ENCODE measurements around the gene TMEM135. TPM values are rescaled to one million over a fixed set of nuclear protein-coding genes. Genes with fewer than 3 reads are reported as not detected.

TMEM135 gene
- total RNA-seq, 2 experiments from 2014 or later: 14.1 to 15.6 TPM

DNA sequence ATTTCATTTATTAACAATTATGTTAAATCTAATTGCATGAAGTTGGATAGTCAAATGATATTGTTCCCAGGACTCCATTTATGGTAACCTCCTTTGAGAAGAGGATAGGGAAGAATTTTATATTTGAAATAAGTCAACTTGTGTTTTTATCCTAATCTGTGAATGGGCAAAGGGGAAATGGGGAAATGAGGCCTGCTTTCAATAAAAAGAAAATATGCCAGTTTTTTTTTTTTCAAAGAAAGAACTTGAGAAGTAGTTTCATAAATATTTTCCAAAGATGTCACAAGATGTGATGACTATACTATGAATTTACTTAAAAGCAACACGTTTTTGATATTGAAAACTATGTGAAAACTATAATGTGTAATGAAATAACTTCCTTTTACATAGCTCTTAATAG, 201.8 kb downstream of the TMEM135 start:
- intact Hi-C loops (cut with DNase I, micrococcal nuclease): no loop called here
- no peak overlapping the region for H3K4me3 ChIP-seq (ENCODE audit: low read length)
- H3K36me3 ChIP-seq (ENCODE audit: insufficient read depth, low read length): no peaks in the 10 kb centered on the region
- H3K27ac ChIP-seq (ENCODE audit: low read depth in 1 of 2, low read length in 2 of 2): no peak overlapping the region
- H3K4me3 Mint-ChIP-seq: no peak overlapping the region
- no peaks in the 10 kb centered on the region for H3K9me3 ChIP-seq (ENCODE audit: control insufficient read depth in 1 of 2, insufficient read depth in 1 of 2, low read length in 2 of 2)
- no peak for ATAC-seq (ENCODE audit: poor library complexity)
- H3K36me3 Mint-ChIP-seq (ENCODE audit: low read depth): peaks cover 15% of the 10 kb centered on the region
- CTCF ChIA-PET: no interaction called here
- H3K4me1 ChIP-seq (ENCODE audit: insufficient read depth, low read length): no peaks in the 10 kb centered on the region
- H3K27ac Mint-ChIP-seq: no peak overlapping the region
- no peak for DNase-seq
- H3K27me3 ChIP-seq (ENCODE audit: control insufficient read depth in 1 of 2, insufficient read depth in 2 of 2, low read length in 2 of 2): no peaks in the 10 kb centered on the region
- H3K27me3 Mint-ChIP-seq: no peaks in the 10 kb centered on the region
- no peaks in the 10 kb centered on the region for H3K4me1 Mint-ChIP-seq (ENCODE audit: low read depth)
- no peaks in the 10 kb centered on the region for H3K9me3 Mint-ChIP-seq
- POLR2A ChIA-PET: no interaction called here
- TF ChIP-seq, protein P1, sequence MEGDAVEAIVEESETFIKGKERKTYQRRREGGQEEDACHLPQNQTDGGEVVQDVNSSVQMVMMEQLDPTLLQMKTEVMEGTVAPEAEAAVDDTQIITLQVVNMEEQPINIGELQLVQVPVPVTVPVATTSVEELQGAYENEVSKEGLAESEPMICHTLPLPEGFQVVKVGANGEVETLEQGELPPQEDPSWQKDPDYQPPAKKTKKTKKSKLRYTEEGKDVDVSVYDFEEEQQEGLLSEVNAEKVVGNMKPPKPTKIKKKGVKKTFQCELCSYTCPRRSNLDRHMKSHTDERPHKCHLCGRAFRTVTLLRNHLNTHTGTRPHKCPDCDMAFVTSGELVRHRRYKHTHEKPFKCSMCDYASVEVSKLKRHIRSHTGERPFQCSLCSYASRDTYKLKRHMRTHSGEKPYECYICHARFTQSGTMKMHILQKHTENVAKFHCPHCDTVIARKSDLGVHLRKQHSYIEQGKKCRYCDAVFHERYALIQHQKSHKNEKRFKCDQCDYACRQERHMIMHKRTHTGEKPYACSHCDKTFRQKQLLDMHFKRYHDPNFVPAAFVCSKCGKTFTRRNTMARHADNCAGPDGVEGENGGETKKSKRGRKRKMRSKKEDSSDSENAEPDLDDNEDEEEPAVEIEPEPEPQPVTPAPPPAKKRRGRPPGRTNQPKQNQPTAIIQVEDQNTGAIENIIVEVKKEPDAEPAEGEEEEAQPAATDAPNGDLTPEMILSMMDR (IDR thresholded peaks at IDR 0.05): no peak

DNA sequence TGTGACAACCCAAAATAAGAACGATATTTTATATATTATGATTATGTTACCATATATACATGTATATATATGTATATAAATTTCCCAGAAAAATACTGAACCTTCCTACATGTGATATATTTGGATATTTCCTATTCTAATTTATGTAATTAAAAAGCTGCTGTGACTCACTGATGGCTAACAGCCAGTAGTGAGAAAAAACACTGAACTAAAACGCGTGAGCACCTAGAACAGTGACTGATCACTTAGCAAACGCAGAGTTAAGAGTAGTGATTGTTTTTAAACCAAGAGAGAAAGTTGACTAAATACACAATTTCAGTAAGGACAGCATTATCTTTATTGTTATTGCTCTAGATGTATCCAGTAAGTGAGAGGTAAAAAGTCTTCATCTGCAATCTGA, 213.8 kb downstream of the TMEM135 start:
- no peaks in the 10 kb centered on the region for H3K27me3 ChIP-seq (ENCODE audit: control insufficient read depth in 1 of 2, insufficient read depth in 2 of 2, low read length in 2 of 2)

GRCh38 chr11:87252869-87253268, 215.1 kb downstream of the TMEM135 start:
- Mint-ChIP-seq H3K27ac (no peak overlapping the region), H3K4me3 (no peak overlapping the region), H3K27me3 (no peaks in the 10 kb centered on the region), H3K36me3 (ENCODE audit: low read depth) (no peaks in the 10 kb centered on the region), H3K4me1 (ENCODE audit: low read depth) (peaks cover 29% of the 10 kb centered on the region), H3K9me3 (no peaks in the 10 kb centered on the region)
- ChIA-PET POLR2A (no interaction called here), CTCF (no interaction called here)
- no peaks in the 10 kb centered on the region for H3K27me3 ChIP-seq (ENCODE audit: control insufficient read depth in 1 of 2, insufficient read depth in 2 of 2, low read length in 2 of 2)
- peak in 1 of 14 experiments; percentile 7 for DNase-seq
- TF ChIP-seq, protein P1 (IDR thresholded peaks at IDR 0.05): no peak
- ATAC-seq (ENCODE audit: poor library complexity): no peak
- H3K4me1 ChIP-seq (ENCODE audit: insufficient read depth, low read length): no peaks in the 10 kb centered on the region
- H3K4me3 ChIP-seq (ENCODE audit: low read length): no peak overlapping the region
- H3K36me3 ChIP-seq (ENCODE audit: insufficient read depth, low read length): no peaks in the 10 kb centered on the region
- no peak overlapping the region for H3K27ac ChIP-seq (ENCODE audit: low read depth in 1 of 2, low read length in 2 of 2)
- no peaks in the 10 kb centered on the region for H3K9me3 ChIP-seq (ENCODE audit: control insufficient read depth in 1 of 2, insufficient read depth in 1 of 2, low read length in 2 of 2)
- intact Hi-C loops (cut with DNase I, micrococcal nuclease): no loop called here

More for the DNA sequence above, 213.8 kb downstream of the TMEM135 start:
- H3K4me3 Mint-ChIP-seq: no peak overlapping the region
- H3K27ac ChIP-seq (ENCODE audit: low read depth in 1 of 2, low read length in 2 of 2): no peak overlapping the region
- no peak for ATAC-seq (ENCODE audit: poor library complexity)
- H3K4me1 Mint-ChIP-seq (ENCODE audit: low read depth): peaks cover 29% of the 10 kb centered on the region
- no peaks in the 10 kb centered on the region for H3K36me3 ChIP-seq (ENCODE audit: insufficient read depth, low read length)
- H3K27me3 Mint-ChIP-seq: no peaks in the 10 kb centered on the region
- no peak overlapping the region for H3K27ac Mint-ChIP-seq
- no peak for DNase-seq
- H3K9me3 ChIP-seq (ENCODE audit: control insufficient read depth in 1 of 2, insufficient read depth in 1 of 2, low read length in 2 of 2): peaks cover 0 to 9% of the 10 kb centered on the region in 2 experiments
- H3K4me3 ChIP-seq (ENCODE audit: low read length): no peak overlapping the region
- no peaks in the 10 kb centered on the region for H3K36me3 Mint-ChIP-seq (ENCODE audit: low read depth)
- H3K4me1 ChIP-seq (ENCODE audit: insufficient read depth, low read length): no peaks in the 10 kb centered on the region
- ChIA-PET CTCF (no interaction called here), POLR2A (no interaction called here)
- H3K9me3 Mint-ChIP-seq: no peaks in the 10 kb centered on the region
- TF ChIP-seq, protein P1 (IDR thresholded peaks at IDR 0.05): no peak
- intact Hi-C loops (cut with DNase I, micrococcal nuclease): no loop called here
